ENCODE data around the gene ENAH.

ENAH gene

DNA sequence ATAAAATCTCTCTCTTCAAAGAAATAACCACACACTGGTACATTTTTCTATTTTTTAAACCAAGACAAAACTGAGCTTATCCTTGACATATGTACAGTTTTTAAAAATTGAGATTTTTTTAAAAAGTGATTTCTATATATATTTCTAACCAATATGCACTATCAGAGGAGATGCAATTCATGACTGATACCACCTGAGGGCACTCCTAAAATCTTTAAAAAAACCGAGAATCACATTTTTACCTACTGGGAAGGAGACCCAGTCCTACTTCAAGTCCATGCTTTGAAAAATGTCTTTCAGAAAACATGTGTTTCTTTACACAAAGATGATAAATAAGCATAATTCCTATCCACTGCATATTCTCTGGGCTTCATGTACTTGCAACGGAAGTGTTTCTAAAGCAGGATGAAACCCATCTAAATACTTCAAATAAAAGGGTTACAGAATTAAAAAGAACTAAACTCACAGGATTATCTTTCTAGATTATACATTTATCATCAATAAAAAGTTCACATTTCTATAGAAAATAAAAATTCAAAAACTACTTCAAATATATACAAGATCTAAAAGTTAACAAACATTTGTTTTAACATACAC is 98.6 kb downstream of the ENAH start:
- no peak for DNase-seq

DNA sequence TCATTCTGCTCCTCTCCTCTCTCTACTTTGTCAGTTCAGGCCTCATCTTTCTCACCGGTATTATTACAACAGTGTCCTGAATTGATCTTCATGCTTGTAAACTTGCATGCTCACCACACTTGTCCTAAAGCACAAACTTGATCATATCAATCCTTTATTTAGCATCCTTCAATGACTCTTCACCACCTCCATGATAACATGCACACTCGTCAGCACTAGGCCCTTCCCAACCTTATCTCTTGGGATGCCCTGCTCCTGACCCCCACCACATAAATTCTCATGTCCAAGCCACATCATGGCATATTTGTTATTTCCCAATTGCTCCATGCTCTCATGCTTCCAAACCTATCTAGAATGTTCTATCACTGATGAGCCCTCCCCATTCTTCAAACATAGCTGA is 103.1 kb downstream of the ENAH start:
- DNase-seq = no peak

DNA sequence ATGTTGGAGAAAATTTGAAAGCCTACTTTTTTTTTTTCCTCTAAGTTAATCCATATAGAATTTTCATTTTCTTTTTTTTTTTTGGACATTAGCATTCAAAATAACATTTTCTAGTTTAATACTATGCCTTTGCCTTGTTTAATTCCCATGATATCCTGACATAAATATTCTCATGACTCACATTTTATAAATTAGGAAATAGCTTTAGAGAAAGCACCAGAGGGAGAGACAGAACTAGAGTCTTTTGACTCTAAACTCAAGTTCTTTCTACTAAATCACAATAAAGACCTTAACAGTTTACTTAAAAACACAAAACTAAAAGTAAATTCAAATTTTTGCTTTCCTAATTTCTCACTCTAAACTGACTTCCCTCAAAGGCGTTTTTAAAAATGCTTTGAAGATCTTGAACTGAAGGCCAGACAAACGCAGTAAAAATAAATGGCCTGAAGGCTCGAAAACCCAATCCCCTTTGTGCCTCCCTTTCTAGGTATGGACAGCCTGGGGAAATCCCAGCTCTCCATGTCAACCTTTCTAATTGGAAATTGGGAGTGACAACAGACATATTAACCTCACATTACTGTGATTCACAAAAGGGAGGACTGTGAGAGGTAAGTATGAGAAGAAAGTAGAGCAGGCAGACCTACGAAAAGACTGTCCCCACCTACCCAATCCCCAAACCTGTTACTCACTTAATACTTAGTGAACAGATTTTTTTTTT is 104.6 kb downstream of the ENAH start:
- DNase-seq = no peak

DNA sequence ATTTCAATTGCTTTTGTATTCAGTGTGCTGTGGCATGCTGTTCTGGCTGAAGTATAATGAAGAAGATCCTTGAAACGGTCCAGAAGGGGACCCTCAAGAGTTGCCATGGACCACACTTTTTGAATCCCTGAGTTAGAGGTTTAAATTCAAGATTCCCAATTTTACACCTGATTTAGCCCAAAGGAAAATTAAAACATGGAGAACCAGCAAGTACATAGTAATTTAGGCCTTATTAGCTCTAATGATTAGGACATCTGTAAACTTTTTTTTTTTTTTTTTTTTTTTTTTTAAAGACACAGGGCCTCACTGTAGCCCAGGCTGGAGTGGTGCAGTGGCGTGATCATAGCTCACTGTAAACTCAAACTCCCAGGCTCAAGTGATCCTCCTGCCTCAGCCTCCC is 107.3 kb downstream of the ENAH start:
- no peak for DNase-seq

DNA sequence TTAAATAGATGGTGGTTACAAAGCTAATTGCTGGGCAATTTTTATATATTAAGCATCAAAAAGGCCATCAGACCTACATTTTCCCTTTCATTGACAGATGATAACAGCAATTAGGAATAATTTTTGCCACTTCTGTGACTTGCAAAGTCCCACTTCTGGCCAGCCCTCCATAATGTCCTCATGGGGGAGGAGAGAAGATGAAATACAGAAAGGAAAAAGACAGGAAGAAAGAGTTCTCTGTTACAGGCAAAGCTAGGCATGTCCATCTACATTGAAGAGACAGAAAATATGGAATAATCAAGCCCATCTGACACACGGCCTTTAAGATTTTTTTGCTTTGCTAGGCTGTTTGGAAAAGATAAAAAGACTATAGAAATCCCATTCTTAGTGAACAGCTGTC is 108.0 kb downstream of the ENAH start:
- DNase-seq = no peak

DNA sequence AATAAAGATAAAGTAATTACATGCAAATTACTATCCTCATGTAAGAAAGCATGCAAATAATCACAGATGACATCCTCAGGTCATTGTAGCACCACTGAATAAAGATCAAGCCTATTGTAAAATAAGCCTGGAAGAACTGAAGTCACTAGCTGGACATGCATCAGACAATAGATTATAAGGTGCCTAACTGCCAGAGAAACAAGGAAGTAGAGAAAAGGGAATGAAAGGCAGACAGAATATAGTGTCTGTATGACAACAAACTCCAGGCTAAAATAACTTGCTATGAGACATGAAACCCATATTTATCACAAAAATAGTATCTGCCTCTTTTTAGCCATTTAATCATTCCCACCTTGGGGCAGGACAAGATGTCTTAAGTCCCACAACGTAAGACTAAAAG is 108.7 kb downstream of the ENAH start:
- no peak for DNase-seq

DNA sequence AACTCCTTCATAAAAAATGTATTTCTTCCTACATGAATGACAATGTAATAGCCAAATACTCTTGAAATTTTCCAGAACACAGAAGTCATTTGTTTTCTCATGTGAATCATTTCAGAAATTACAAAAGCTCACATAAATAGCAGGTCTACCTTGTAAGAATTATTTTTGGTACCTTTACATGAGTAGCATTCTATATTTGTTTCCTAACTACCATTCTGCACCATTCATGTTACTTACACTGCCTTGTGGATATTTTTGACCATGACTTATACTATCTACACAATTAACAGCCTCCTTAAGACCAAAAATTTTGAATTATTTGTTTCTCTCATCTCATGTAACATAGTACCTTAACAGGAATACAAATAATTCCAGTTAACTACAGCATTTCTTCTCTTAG is 109.6 kb downstream of the ENAH start:
- DNase-seq = no peak

DNA sequence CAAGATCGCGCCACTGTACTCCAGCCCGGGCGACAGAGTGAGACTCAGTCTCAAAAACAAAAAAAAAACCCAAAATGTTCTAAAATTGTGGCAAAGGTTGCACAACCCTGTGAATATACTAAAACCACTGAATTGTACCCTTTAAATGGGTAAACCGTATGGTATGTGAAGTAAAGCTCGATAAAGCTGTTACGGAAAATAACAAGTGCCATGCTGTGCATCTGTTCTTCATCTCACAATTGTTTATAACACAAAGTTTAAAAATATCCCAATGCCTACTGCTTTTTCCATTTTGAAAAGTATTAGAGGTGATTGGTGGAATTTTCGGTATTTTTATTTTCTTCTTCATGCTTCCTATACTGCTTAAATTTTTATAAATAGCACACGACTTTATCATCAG is 111.5 kb downstream of the ENAH start:
- no peak for DNase-seq

DNA sequence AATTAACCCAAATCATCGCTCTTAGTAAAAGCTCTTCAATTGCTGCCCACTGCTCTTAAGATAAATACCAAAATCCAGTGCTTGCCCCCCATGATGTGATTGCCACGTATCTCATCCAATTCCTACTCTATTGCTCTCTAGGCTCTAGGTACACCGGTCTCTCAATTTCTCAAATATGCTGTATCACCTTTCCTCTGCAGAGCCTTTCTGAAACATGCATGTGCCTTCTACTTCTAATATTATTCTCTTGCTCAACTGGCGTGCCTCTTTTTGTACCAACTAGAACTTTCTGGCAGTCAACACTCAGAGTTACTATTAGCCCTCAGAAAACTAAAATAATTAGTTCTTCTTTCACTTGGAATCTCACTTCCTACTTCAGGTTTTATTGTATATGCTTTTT is 113.3 kb downstream of the ENAH start:
- no peak for DNase-seq

DNA sequence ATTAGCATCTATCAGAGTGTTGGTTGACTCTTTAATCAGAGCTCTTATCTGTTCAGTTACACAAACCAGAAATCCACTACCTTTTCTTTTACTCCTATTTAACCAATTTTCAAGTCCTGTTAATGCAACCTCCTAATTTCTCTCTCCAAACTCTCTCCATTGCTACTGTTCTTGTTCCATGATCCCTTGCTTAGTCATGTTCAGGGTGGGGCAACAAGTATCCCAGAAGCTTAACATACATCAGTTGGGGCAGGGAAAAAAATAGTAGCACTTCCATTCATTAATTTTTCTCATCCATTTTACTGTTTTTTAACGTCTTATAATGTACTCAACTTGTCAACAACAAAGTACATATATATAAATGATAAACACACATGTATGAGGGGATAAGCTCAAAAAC is 113.9 kb downstream of the ENAH start:
- no peak for DNase-seq

DNA sequence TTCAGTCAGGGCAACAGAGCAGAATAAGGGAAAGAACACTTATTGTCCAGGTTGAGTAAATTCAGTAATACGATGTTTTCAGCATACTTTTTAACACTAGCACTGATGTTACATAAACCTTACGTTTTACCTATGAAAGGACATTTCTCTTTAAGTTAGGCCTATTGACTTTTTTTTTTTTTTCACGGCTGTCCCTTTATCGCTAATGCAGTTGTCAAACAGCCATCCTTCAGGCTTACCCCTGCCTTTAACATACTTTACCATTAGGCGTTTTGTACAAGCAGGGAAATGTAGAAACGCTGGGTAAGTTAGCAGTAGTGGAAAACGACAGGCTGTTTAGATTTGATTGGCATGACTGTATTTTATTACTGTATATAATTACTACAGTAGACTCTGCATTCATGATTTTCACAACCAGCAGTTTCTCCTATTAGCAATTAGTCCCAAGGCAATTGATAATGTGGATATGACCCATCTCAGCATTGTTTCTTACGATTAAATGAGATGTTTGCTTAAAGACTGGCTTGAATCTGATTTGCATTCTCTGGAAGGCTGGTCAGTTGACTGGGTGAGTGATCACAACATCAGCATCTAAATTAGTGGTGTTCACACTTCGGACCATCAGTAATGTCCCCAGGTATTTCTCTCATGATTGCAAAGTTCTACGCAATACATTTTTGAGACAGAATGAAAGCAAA is 115.2 kb downstream of the ENAH start:
- no peak for DNase-seq

DNA sequence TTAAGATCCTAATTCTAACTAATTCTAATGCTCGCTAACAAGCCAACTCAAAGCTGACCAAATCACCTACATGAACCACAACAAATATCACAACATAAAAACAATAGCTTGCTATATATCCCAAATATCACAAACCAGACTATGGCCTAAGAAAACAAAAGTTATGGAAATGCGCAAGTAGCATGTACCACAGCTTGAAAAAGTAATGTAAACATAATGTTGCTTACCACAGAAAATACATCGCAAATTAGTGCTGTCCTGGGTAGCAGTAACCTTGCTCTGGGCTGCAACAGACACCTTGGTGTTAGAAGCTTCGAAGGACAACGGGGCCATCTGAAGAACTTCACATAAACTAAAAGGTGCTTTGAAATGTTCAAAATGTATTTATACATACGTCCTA is 117.6 kb downstream of the ENAH start:
- no peak for DNase-seq

DNA sequence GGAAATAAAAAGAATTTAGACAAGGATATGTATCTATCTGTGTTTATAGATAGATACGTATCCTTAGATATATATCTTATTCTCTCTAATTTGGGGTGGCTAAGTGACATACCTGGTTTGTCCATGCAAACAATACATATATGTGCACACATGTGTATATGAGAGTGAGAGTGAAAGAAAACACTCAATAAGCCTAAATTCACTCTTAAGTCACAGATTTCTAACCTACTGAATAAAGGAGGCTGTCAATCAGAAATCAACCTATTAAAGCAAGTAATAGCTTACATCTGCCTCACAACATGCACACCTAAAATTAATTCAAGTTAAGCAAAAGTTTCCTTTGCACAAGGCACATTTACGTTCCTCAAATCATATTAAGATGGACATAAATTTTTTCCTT is 118.2 kb downstream of the ENAH start:
- no peak for DNase-seq

DNA sequence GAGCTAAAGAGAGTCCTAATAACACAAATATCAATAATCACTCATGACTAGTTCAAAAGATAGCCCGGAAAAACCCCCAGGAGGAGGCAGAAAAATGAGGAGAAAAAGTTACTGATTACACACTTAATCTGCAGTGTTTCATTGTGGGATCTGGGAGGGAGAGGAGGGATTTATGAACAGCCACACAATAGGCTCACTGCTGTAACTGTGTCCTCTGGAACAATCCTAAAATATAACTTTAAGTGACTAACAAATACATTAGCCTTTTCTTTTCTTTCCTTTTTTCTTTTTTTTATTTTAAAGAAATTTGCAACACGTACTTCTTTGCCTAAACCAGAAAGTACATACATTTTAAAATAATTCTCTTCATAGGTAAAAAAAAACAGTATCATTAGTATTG is 118.8 kb downstream of the ENAH start:
- DNase-seq = no peak

DNA sequence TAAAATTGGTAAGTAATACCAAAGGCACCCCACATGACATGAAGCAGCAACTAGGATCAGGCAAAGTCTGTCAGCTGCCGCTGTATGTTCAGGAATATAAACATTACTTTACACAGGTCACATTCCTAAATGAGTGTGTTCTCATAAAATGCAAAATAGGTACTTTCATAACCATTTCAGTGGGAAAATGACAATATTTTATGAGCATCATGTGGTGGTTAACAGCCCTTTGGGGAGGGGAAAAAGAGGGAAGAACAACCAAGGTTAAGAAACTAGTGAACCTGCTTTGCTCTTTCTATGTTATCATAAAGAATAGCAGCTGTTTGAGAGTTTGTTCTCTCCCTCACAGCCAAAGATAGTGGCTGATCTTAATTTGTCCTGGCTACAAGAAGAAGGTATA is 119.7 kb downstream of the ENAH start:
- DNase-seq = no peak

DNA sequence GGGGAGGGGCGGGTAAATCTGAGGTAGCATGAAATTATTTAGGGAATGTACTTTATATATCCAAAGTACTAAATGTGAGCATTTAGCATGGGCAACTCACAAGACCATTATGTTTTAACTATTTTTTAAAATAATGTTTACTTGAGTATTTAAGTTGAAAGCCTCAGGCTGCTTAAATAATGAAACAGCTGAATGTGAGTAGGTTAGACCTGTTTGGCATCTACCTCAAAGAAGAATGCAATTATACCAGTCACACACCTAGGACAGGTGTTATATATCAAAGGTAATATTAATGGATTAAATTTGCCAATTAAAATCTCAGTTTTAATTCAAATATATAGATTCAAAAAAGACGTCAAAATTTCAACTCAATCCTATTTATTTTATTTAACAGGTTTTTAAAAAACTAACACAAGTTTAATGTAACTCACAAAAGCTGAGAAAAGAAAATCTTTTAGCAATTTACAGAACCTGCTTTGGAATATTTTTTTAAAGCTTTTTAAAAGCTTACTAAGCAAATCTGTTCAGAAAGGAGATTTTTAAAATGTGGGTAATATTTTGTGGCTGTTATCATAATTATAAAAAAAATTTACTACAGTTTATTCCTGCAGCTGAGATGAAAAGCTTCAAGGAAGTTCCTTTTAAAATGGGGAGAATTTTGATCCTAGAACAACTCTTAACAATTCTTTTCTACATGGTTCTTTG is 120.5 kb downstream of the ENAH start:
- no peak for DNase-seq

DNA sequence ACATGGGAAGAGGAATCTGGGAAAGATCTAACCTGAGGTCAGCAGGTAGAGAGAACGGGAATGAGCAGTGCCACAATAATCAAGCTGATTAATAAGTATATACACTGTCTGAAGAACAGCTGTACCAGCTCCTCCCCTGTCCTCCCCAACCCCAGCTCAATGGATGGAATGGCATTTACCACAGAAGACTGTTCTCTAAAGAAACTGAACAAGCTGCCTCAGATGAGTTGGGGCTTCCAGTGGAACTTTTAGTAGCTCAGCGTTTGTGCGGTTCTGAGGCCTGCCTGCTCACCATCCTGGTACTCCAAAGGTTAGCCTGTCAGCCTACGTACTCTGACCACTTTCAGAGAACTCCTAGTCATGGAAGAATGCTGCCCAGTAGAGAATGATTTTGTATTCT is 123.2 kb downstream of the ENAH start:
- no peak for DNase-seq

DNA sequence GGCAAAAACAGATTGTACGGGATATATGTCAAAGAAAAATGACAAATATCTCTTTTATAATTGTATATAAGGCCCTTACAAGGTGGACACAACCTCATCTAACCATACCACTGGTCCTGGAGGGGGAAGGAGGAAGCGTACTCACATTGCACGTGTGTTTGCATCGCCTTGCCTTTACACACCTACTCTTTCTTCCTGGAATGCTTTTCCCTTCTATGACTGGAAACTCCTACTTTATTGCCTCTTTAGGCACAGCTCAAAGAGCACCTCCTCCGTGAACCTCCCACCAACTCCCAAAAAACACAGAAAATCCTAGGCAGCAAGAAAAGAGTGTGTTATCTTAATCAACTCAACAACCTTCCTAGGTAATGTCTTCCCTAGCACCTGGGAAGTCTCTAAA is 125.3 kb downstream of the ENAH start:
- no peak for DNase-seq

DNA sequence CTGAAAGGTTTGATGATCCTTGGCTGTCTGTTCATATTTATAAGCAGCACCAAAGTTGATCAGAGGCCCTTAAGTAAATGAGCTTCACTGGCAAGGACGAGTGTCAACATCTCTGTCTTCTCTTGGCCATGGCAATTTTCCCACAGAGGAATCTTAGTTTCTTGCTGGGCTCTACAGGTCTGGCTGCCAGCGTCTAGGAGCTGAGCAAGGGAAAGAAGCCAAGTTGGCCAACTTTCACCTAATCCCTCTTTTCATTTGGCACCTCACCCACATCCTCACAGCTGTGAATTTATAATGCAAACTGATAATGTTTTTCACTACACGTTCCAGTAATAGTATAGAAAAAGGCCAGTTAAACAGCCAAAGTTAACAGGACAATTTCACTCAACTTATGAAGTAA is 126.0 kb downstream of the ENAH start:
- DNase-seq = no peak

DNA sequence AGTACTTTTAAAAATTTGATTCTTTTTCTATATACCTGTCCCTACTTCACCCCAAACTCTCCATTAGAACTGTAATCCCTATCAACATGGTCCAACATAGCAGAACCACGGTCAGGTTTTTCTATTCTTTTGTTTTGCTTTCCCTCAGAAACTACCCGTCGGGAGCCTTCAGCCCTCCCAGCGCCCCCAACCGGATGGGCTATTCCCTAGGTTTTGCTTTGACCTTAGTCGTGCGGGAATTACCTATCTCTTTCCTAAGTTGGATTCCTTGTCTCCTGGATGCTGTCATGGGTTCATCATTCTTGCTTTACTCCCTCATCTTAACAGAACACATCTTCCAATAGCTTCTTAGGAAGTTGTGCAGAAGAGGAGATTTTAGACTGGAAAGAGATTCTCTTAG is 127.5 kb downstream of the ENAH start:
- no peak for DNase-seq

DNA sequence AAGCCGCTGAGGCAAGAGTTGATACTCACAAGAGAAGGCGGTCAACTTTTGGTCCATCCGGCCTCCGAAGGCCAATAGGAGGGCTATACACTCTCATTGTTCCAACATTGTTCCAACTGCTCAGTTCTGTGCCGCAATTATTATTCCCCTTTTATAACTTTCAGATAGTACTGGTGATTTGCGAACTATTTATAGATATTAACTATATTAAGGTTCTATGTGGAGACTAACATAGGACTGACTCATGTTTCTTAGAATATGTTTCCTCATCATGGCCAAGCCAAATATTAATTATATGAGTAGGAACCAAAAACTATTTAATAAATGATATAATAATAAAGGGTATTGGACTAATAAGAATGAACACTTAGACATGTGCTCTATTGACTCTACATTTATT is 128.4 kb downstream of the ENAH start:
- DNase-seq = no peak

DNA sequence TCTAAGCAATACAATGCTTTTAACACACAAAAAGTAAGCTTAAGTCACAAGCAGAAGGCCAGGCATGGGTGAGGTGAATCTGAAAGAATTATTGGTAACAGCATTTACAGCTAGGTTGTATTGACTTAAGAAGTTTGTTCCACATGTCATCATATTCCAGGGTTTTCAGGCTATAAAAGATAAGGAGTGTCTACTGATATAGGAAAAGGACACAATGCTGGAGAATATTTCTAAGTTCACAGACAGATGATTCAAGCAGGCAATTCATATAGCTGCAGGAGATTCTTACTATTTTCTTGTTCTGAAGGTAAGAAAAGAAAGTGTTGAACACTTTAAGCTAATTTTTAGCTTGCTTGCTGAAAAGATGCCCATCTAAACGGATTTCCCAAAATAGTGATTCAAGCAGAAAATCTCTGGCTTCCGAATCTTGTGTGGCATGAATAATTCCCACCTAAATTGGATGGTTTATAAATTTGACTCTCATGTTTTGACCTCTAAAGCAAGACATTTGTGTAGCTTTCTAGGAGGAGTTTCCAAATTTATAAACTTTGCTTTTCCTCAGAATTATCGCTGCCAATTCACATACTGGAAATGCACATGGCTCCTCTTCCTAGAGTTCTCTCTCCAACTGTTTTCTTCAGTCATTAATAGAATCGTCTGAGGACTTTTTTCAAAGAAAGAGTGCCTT is 129.5 kb downstream of the ENAH start:
- DNase-seq = no peak

DNA sequence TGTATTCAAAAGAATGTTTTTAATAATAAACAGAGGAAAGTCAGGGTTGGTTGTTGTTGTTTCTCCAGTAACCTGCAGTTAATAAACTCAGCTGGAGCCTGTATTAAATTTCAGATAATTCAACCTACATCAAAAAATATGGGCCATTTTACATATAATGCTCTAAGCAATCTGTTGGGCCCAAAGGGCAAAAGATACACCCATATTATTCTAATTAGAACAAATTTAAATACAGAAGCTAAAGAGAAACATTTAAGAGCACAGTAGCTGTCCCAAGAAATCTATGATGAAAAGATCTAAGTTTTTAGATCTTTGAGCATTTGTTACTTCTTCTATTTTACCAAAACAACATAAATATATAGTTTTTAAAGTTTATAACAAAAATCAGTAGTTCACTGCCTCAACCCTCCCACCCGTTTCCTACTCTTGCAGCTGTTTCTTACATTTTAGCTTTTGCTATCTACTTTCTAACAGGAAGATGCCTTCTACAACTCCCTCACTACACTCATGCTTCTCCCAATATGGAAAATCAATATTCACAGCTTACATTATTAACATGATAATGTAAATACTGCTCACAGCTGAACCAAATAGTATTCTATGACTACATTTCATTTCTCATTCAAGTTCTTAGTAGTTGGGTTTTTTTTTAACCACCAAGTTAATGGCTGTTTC is 130.2 kb downstream of the ENAH start:
- DNase-seq = no peak

All from T1000 (cell line).